ENCODE measurements around the gene MPZL2. TPM values are rescaled to one million over a fixed set of nuclear protein-coding genes. Genes with fewer than 3 reads are reported as not detected.
"Not testable (repeated sequence)": the region's sequence is repeated elsewhere in the genome, so short reads cannot be mapped to it uniquely, and the experiment has no call there.

MPZL2 gene
- polyA plus RNA-seq, 1 of the 3 experiments (the other 2 are of a cell fraction), result 6.2 TPM

DNA sequence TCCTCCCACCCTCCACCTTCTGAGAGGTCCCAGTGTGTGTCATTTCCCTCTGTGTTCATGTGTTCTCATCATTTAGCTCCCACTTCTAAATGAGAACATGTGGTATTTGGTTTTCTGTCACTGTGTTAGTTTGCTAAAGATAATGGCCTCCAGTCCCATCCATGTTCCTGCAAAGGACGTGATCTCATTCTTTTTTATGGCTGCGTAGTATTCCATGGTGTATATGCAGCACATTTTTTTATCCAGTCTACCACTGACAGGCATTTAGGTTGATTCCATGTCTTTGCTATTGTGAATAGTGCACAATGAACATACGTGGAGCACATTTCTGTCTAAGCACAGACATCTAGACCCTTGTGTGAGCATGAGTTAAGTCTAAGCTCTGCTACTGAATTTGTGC, 46.2 kb upstream of the MPZL2 start:
- DNase-seq, result no peak
- Histone ChIP-seq H3K9me2 (no peaks in the 10 kb centered on the region), H2AFZ (ENCODE audit: low read depth) (no peak overlapping the region), H3K4me1 (ENCODE audit: control insufficient read depth in 1 of 2, insufficient read depth in 2 of 2, low read depth in 1 of 2, low read length in 1 of 2) (no peaks in the 10 kb centered on the region), H4K20me1 (ENCODE audit: insufficient read depth) (no peaks in the 10 kb centered on the region), H3K9ac (no peak overlapping the region), H3K4me2 (no peak overlapping the region), H3K27me3 (ENCODE audit: insufficient read depth) (peaks cover 28% of the 10 kb centered on the region; the same call in 1 of the 2 replicates), H3K79me2 (ENCODE audit: insufficient read depth) (no peaks in the 10 kb centered on the region), H3K9me3 (no peaks in the 10 kb centered on the region), H3K4me3 (ENCODE audit: low read depth in 2 of 2, low read length in 1 of 2) (no peak overlapping the region), H3F3A (replicated peaks; ENCODE audit: insufficient read depth) (no peaks in the 10 kb centered on the region), H3K27ac (ENCODE audit: low read depth in 2 of 2, low read length in 1 of 2) (no peak overlapping the region), H3K36me3 (replicated peaks in 1 of 2; ENCODE audit: control insufficient read depth in 1 of 2, insufficient read depth in 2 of 2, low read length in 1 of 2) (no peaks in the 10 kb centered on the region)
- no peak for TF ChIP-seq USF2 (IDR thresholded peaks at IDR 0.05; ENCODE audit: borderline replicate concordance, low read depth, low read length)
- no peak for TF ChIP-seq TAF1 (IDR thresholded peaks at IDR 0.05; ENCODE audit: borderline replicate concordance, low read depth, low read length)
- TF ChIP-seq USF1 (IDR thresholded peaks at IDR 0.05; ENCODE audit: borderline replicate concordance, low read depth), result no peak
- TF ChIP-seq JUND (IDR thresholded peaks at IDR 0.05), result no peak
- TF ChIP-seq FOXJ3 (CRISPR knock-in tag; IDR thresholded peaks at IDR 0.05), result no peak
- no peak for TF ChIP-seq MXI1 (IDR thresholded peaks at IDR 0.05; ENCODE audit: low read depth, low read length)
- TF ChIP-seq FOXM1 (IDR thresholded peaks at IDR 0.05; ENCODE audit: low read depth), result no peak
- TF ChIP-seq ELF1 (IDR thresholded peaks at IDR 0.05), result no peak
- TF ChIP-seq MEF2A (IDR thresholded peaks at IDR 0.05; ENCODE audit: borderline replicate concordance, low read depth), result no peak
- TF ChIP-seq RAD21 (IDR thresholded peaks at IDR 0.05; ENCODE audit: low read length), result no peak
- TF ChIP-seq REST (IDR thresholded peaks at IDR 0.05; ENCODE audit: low read depth, low read length), result no peak
- no peak for TF ChIP-seq NFIC (IDR thresholded peaks at IDR 0.05; ENCODE audit: borderline replicate concordance)
- no peak for TF ChIP-seq EZH2phosphoT487 (IDR thresholded peaks at IDR 0.05; ENCODE audit: borderline replicate concordance, low read depth)
- CTCF ChIA-PET, result no interaction called here
- WGBS (ENCODE audit: low lambda C conversion rate), result 32% methylated on average over 3 of the region's 3 CpGs
- POLR2A ChIA-PET, result no interaction called here

GRCh38 chr11:118308995-118309528, 45.0 kb upstream of the MPZL2 start:
- H3K4me2 ChIP-seq; H2AFZ ChIP-seq (ENCODE audit: low read depth); DNase-seq; H3F3A ChIP-seq (replicated peaks; ENCODE audit: insufficient read depth); H3K4me3 ChIP-seq (ENCODE audit: low read depth in 2 of 2, low read length in 1 of 2); H4K20me1 ChIP-seq (ENCODE audit: insufficient read depth); H3K79me2 ChIP-seq (ENCODE audit: insufficient read depth); H3K27ac ChIP-seq (ENCODE audit: low read depth in 2 of 2, low read length in 1 of 2); H3K9me2 ChIP-seq; H3K4me1 ChIP-seq (ENCODE audit: control insufficient read depth in 1 of 2, insufficient read depth in 2 of 2, low read depth in 1 of 2, low read length in 1 of 2); H3K36me3 ChIP-seq (replicated peaks in 1 of 2; ENCODE audit: control insufficient read depth in 1 of 2, insufficient read depth in 2 of 2, low read length in 1 of 2); H3K9me3 ChIP-seq; CTCF ChIA-PET; POLR2A ChIA-PET; H3K9ac ChIP-seq: not testable (repeated sequence)
- peaks cover 22% of the 10 kb centered on the region; the same call in 1 of the 2 replicates for H3K27me3 ChIP-seq (ENCODE audit: insufficient read depth)
- 20% methylated on average over 3 of the region's 5 CpGs for WGBS (ENCODE audit: low lambda C conversion rate)

All from SK-N-SH (cell line).